OCI-LY1 (cell line): ENCODE measurements around the gene RSRC2.

Experiments
- H2AFZ ChIP-seq: fragments of 200-600 bp; sonication (generic), shearing (Covaris generic); 2 replicates; pipeline ENCODE4 v1.6.0; 2014; ENCODE audit warnings: antibody characterized with exemption, mild to moderate bottlenecking, low read length
- H3F3A ChIP-seq: fragments of 200-600 bp; sonication (generic), shearing (Covaris generic); 2 replicates; pipeline ENCODE4 v1.6.0; 2014; ENCODE audit warnings: mild to moderate bottlenecking, antibody characterized with exemption, low read length, moderate library complexity; ENCODE audit not compliant: insufficient read depth
- H3K27ac ChIP-seq: fragments of 200-600 bp; sonication (generic); 2 replicates; pipeline ENCODE4 v1.5.1; 2014; ENCODE audit warnings: low read length, mixed run types, mild to moderate bottlenecking, low read depth; ENCODE audit not compliant: poor library complexity, severe bottlenecking
- H3K27me3 ChIP-seq: fragments of 200-600 bp; sonication (generic); 2 replicates; pipeline ENCODE4 v1.6.0; 2014; ENCODE audit warnings: antibody characterized with exemption, mild to moderate bottlenecking, low read length, moderate library complexity; ENCODE audit not compliant: insufficient read depth
- H3K36me3 ChIP-seq: fragments of 200-600 bp; sonication (generic); 2 replicates; pipeline ENCODE4 v1.6.1; 2014; ENCODE audit warnings: mild to moderate bottlenecking, antibody characterized with exemption, low read length, moderate library complexity, mixed read lengths; ENCODE audit not compliant: insufficient read depth
- H3K4me1 ChIP-seq: fragments of 200-600 bp; sonication (generic); 2 replicates; pipeline ENCODE4 v1.5.1; 2014; ENCODE audit warnings: mild to moderate bottlenecking, low read length, moderate library complexity; ENCODE audit not compliant: insufficient read depth, severe bottlenecking
- H3K4me2 ChIP-seq: fragments of 200-600 bp; sonication (generic), shearing (Covaris generic); 2 replicates; pipeline ENCODE4 v1.6.1; 2014; ENCODE audit warnings: low read length
- H3K4me3 ChIP-seq: fragments of 200-600 bp; sonication (generic); 2 replicates; pipeline ENCODE4 v1.5.1; 2014; ENCODE audit warnings: low read length, low read depth, mild to moderate bottlenecking, mixed read lengths; ENCODE audit not compliant: poor library complexity, severe bottlenecking
- H3K79me2 ChIP-seq: fragments of 200-600 bp; shearing (Covaris generic); 2 replicates; pipeline ENCODE4 v1.6.1; 2016; ENCODE audit warnings: mixed run types, low read length, mixed read lengths; ENCODE audit not compliant: insufficient read depth
- H3K9ac ChIP-seq: fragments of 200-600 bp; sonication (generic), shearing (Covaris generic); 2 replicates; pipeline ENCODE4 v1.6.1; 2014; ENCODE audit warnings: mild to moderate bottlenecking, low read length, mixed read lengths
- H3K9me2 ChIP-seq: fragments of 200-600 bp; sonication (generic), shearing (Covaris generic); 2 replicates; pipeline ENCODE4 v1.6.1; 2014; ENCODE audit warnings: low read depth, mild to moderate bottlenecking, low read length, mixed read lengths
- H3K9me3 ChIP-seq: fragments of 200-600 bp; shearing (Covaris generic); 2 replicates; pipeline ENCODE4 v1.6.1; 2014; ENCODE audit warnings: low read length, mixed read lengths
- H4K20me1 ChIP-seq: fragments of 200-600 bp; sonication (generic), shearing (Covaris generic); 2 replicates; pipeline ENCODE4 v1.6.0; 2016; ENCODE audit warnings: mild to moderate bottlenecking, low read length; ENCODE audit not compliant: insufficient read depth
- EZH2 ChIP-seq: fragments of 200-600 bp; sonication (generic), shearing (Covaris generic); IDR thresholded peaks from 2 replicates; pipeline ENCODE4 v1.8.0; 2017; ENCODE audit warnings: borderline replicate concordance, mixed run types, mild to moderate bottlenecking, antibody characterized with exemption, low read length, moderate library complexity, mixed read lengths
- TF ChIP-seq, protein P1 (sequence below): fragments of 200-600 bp; sonication (generic), shearing (Covaris generic); IDR thresholded peaks from 2 replicates; pipeline ENCODE4 v1.5.1; 2017; ENCODE audit warnings: mild to moderate bottlenecking, antibody characterized with exemption, low read length, moderate library complexity, mixed read lengths

Gene RSRC2

DNA sequence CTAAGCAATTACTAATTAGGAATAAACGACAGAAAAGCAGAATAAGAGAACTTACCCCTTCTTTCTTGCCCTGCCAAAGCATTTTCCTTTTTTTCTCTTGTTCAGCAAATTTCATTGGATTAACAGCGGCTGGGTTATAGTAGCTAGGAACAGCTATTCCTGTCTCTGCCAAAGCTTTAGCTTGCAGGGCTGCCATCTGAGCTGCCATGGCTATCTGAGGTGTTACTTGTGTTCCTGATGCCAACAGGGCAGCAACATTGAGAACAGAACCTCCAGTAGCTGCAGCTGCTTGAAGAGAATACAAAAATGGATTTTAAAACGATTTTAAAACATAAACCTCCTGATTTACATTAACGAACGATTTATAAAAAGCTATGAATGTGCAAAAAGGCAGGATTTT is 18.6 kb downstream of the RSRC2 start:
- no peaks in the 10 kb centered on the region for H3K4me1 ChIP-seq
- no peak overlapping the region for H2AFZ ChIP-seq
- H3K4me3 ChIP-seq: no peak overlapping the region
- no peak overlapping the region for H3K27ac ChIP-seq
- peaks cover 98% of the 10 kb centered on the region for H3K36me3 ChIP-seq
- H3K9me2 ChIP-seq: no peaks in the 10 kb centered on the region
- H3K79me2 ChIP-seq: 0 out of 2 replicates have a peak, but pooled peaks cover 4% of the 10 kb centered on the region
- no peaks in the 10 kb centered on the region for H3K9me3 ChIP-seq
- TF ChIP-seq EZH2: no peak
- TF ChIP-seq, protein P1, sequence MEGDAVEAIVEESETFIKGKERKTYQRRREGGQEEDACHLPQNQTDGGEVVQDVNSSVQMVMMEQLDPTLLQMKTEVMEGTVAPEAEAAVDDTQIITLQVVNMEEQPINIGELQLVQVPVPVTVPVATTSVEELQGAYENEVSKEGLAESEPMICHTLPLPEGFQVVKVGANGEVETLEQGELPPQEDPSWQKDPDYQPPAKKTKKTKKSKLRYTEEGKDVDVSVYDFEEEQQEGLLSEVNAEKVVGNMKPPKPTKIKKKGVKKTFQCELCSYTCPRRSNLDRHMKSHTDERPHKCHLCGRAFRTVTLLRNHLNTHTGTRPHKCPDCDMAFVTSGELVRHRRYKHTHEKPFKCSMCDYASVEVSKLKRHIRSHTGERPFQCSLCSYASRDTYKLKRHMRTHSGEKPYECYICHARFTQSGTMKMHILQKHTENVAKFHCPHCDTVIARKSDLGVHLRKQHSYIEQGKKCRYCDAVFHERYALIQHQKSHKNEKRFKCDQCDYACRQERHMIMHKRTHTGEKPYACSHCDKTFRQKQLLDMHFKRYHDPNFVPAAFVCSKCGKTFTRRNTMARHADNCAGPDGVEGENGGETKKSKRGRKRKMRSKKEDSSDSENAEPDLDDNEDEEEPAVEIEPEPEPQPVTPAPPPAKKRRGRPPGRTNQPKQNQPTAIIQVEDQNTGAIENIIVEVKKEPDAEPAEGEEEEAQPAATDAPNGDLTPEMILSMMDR: no peak
- H3K27me3 ChIP-seq: no peaks in the 10 kb centered on the region
- H3K9ac ChIP-seq: no peak overlapping the region
- H3F3A ChIP-seq: peaks cover 16% of the 10 kb centered on the region
- no peaks in the 10 kb centered on the region for H4K20me1 ChIP-seq
- no peak overlapping the region for H3K4me2 ChIP-seq

DNA sequence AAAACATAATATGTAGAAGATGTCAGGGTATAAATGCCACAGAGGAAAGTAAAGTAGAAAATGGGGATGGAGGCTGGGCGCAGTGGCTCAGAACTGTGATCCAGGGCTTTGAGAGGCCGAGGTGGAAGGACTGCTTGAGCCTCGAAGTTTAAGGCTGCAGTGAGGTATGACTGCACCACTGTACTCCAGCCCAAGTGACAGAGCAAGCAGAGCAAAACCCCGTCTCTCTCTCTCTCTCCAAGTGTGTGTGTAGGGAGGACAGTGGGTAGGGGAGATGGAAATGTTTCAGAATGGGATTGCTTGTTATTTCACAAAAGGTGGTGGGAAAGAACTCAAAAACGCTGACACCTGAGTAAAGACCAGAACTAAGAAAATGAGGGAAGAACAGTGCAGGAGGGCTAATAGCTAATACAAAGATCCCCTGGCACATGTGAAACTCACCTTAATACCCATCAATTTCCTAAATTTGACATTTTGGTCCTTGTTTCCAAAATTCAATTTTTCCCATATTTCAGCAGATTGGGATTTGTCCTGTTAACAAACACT is 20.3 kb downstream of the RSRC2 start:
- Histone ChIP-seq H3K9ac (no peak overlapping the region), H4K20me1 (no peaks in the 10 kb centered on the region), H2AFZ (no peak overlapping the region), H3K9me3 (no peaks in the 10 kb centered on the region), H3K79me2 (0 out of 2 replicates have a peak, but pooled peaks cover 4% of the 10 kb centered on the region), H3K36me3 (peaks cover 87% of the 10 kb centered on the region), H3K4me2 (no peak overlapping the region), H3K27me3 (no peaks in the 10 kb centered on the region), H3K27ac (no peak overlapping the region), H3K4me1 (peaks cover 13% of the 10 kb centered on the region), H3K4me3 (no peak overlapping the region), H3K9me2 (no peaks in the 10 kb centered on the region), H3F3A (peaks cover 18% of the 10 kb centered on the region)
- TF ChIP-seq, protein P1: no peak
- no peak for TF ChIP-seq EZH2

DNA sequence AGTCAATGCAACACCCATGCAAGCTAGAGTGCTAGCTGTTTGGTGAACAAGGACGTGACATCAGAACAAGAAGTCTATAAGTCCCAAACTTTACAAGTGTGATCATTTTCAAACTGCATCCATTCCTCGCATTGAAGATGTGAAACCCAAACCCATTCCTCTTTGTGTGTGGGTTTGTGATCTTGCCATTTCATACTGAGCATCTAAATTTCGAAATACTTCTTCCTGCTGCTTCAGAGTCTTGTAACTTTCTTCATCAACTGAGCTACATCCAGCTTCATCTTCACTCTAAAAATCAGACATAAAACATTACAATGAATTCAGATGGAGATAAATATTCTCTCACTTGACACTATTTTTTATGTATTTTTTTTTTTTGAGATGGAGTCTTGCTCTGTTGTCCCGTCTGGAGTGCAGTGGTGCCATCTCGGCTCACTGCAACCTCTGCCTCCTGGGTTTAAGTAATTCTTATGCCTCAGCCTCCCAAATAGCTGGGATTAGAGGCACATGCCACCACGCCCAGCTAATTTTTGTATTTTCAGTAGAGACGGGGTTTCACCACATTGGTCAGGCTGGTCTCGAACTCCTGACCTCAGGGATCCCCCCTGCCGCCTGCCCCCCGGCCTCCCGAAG is 21.2 kb downstream of the RSRC2 start:
- no peaks in the 10 kb centered on the region for H4K20me1 ChIP-seq
- no peak overlapping the region for H3K4me2 ChIP-seq
- peaks cover 18% of the 10 kb centered on the region for H3F3A ChIP-seq
- H3K79me2 ChIP-seq: 0 out of 2 replicates have a peak, but pooled peaks cover 4% of the 10 kb centered on the region
- peaks cover 77% of the 10 kb centered on the region for H3K36me3 ChIP-seq
- H3K4me3 ChIP-seq: no peak overlapping the region
- peaks cover 18% of the 10 kb centered on the region for H3K4me1 ChIP-seq
- H3K27ac ChIP-seq: no peak overlapping the region
- H3K9ac ChIP-seq: no peak overlapping the region
- H2AFZ ChIP-seq: no peak overlapping the region
- TF ChIP-seq, protein P1: no peak
- no peaks in the 10 kb centered on the region for H3K27me3 ChIP-seq
- H3K9me2 ChIP-seq: no peaks in the 10 kb centered on the region
- H3K9me3 ChIP-seq: no peaks in the 10 kb centered on the region
